SK-N-SH (cell line): Measurements from ENCODE around the gene ZNF557. TPM values are rescaled to one million over a fixed set of nuclear protein-coding genes. Genes with fewer than 3 reads are reported as not detected.

Experiments used
- CTCF ChIA-PET: fragments of 300-600, 350-600 bp; formaldehyde crosslinking; extraction: SDS; loops from one replicate; lab custom pipeline; 2021; lab: Yijun Ruan, JAX
- POLR2A ChIA-PET: fragments of 350-600 bp; sonication (Branson Sonifier 250); formaldehyde crosslinking; extraction: SDS; loops from one replicate; lab custom pipeline; 2020; ENCODE audit warnings: antibody characterized with exemption, inconsistent platforms; lab: Yijun Ruan, JAX
- DNase-seq: peaks from one replicate; pipeline ENCODE4 v3.0.0; 2012
- H2AFZ ChIP-seq: fragments of 200-600 bp; sonication (generic); 2 replicates; pipeline ENCODE4 v1.8.1; 2016; ENCODE audit warnings: antibody characterized with exemption, mild to moderate bottlenecking, low read depth
- H3F3A ChIP-seq: fragments of 200-600 bp; sonication (generic); replicated peaks from 2 replicates; pipeline ENCODE3; 2016; ENCODE audit warnings: antibody characterized with exemption, mild to moderate bottlenecking; ENCODE audit not compliant: insufficient read depth
- H3K27ac ChIP-seq, 2 experiments: fragments of 200-500 bp in 1 of 2; fragments of 200-600 bp in 1 of 2; sonication (Bioruptor generic) in 1 of 2; sonication (generic), shearing (Covaris generic) in 1 of 2; 2 replicates each; pipeline versions ENCODE4 v1.5.1 to v1.6.1; 2014 to 2016; ENCODE audit warnings: low read depth in 2 of 2, inconsistent platforms in 1 of 2, low read length in 1 of 2, mild to moderate bottlenecking in 1 of 2, mixed read lengths in 1 of 2
- H3K27me3 ChIP-seq: fragments of 200-600 bp; sonication (generic), shearing (Covaris generic); 2 replicates; pipeline ENCODE4 v1.6.1; 2016; ENCODE audit warnings: mixed run types; ENCODE audit not compliant: insufficient read depth
- H3K36me3 ChIP-seq, 2 experiments: fragments of 200-500 bp in 1 of 2; fragments of 200-600 bp in 1 of 2; sonication (Bioruptor generic) in 1 of 2; sonication (generic) in 1 of 2; replicated peaks in 1 of 2; 2 replicates each; pipeline versions ENCODE3 to v1.5.1; 2014 to 2016; ENCODE audit warnings: low read length in 1 of 2, mild to moderate bottlenecking in 1 of 2; ENCODE audit not compliant: insufficient read depth in 2 of 2, control insufficient read depth in 1 of 2
- H3K4me1 ChIP-seq, 2 experiments: fragments of 200-500 bp in 1 of 2; fragments of 200-600 bp in 1 of 2; sonication (Bioruptor generic) in 1 of 2; sonication (generic), shearing (Covaris generic) in 1 of 2; 2 replicates each; pipeline versions ENCODE4 v1.5.1 to v1.6.1; 2014 to 2016; ENCODE audit warnings: low read depth in 1 of 2, low read length in 1 of 2, mixed run types in 1 of 2; ENCODE audit not compliant: insufficient read depth in 2 of 2, control insufficient read depth in 1 of 2
- H3K4me2 ChIP-seq: fragments of 200-600 bp; sonication (generic), shearing (Covaris generic); 2 replicates; pipeline ENCODE4 v1.6.1; 2017; ENCODE audit warnings: mixed run types
- H3K4me3 ChIP-seq, 2 experiments: fragments of 200-500 bp in 1 of 2; fragments of 200-600 bp in 1 of 2; sonication (Bioruptor generic) in 1 of 2; sonication (generic), shearing (Covaris generic) in 1 of 2; 2 replicates each; pipeline versions ENCODE4 v1.5.1 to v1.8.1; 2014 to 2016; ENCODE audit warnings: low read depth in 2 of 2, inconsistent platforms in 1 of 2, low read length in 1 of 2, mild to moderate bottlenecking in 1 of 2, mixed read lengths in 1 of 2, moderate library complexity in 1 of 2
- H3K79me2 ChIP-seq: fragments of 200-600 bp; sonication (generic); 2 replicates; pipeline ENCODE4 v1.8.1; 2017; ENCODE audit warnings: mild to moderate bottlenecking; ENCODE audit not compliant: insufficient read depth
- H3K9ac ChIP-seq: fragments of 200-600 bp; sonication (generic); 2 replicates; pipeline ENCODE4 v1.6.1; 2017; ENCODE audit warnings: mixed run types
- H3K9me2 ChIP-seq: fragments of 200-600 bp; sonication (generic); 2 replicates; pipeline ENCODE4 v1.6.1; 2017; ENCODE audit warnings: mixed run types
- H3K9me3 ChIP-seq: fragments of 200-600 bp; sonication (generic); 2 replicates; pipeline ENCODE4 v1.6.1; 2017; ENCODE audit warnings: mixed run types, mild to moderate bottlenecking, moderate library complexity
- H4K20me1 ChIP-seq: fragments of 200-600 bp; sonication (generic); 2 replicates; pipeline ENCODE4 v1.6.1; 2017; ENCODE audit warnings: mild to moderate bottlenecking, mixed run types; ENCODE audit not compliant: insufficient read depth
- CHD2 ChIP-seq: fragments of 150-350 bp; IDR thresholded peaks from 2 replicates; pipeline ENCODE4 v1.6.1; 2018; ENCODE audit warnings: low read length; ENCODE audit not compliant: partially characterized antibody
- EP300 ChIP-seq, 2 experiments: IDR thresholded peaks; 2 replicates each; pipeline versions ENCODE4 v1.4.0 to v1.6.1; 2012; ENCODE audit warnings: borderline replicate concordance in 1 of 2, low read depth in 1 of 2, low read length in 1 of 2
- FOSL2 ChIP-seq: IDR thresholded peaks from 2 replicates; pipeline ENCODE4 v1.4.0; 2012; ENCODE audit warnings: low read depth, mild to moderate bottlenecking, moderate library complexity, borderline replicate concordance
- FOXJ3 ChIP-seq: sonication (generic); formaldehyde crosslinking; IDR thresholded peaks from 2 replicates; pipeline ENCODE4 v1.5.1; 2020; ENCODE audit warnings: mild to moderate bottlenecking, missing genetic modification reagents
- FOXM1 ChIP-seq: IDR thresholded peaks from 2 replicates; pipeline ENCODE4 v1.4.0; 2012; ENCODE audit warnings: low read depth, mild to moderate bottlenecking
- GATA2 ChIP-seq: sonication (generic); formaldehyde crosslinking; IDR thresholded peaks from 2 replicates; pipeline ENCODE4 v1.5.0; 2020; ENCODE audit warnings: mild to moderate bottlenecking, missing genetic modification reagents
- IRF3 ChIP-seq: fragments of 150-350 bp; IDR thresholded peaks from 2 replicates; pipeline ENCODE4 v1.6.1; 2016; ENCODE audit warnings: mild to moderate bottlenecking, low read depth, low read length
- MAX ChIP-seq: IDR thresholded peaks from 2 replicates; pipeline ENCODE4 v1.4.0; 2012; ENCODE audit warnings: low read depth
- MEF2A ChIP-seq: IDR thresholded peaks from 2 replicates; pipeline ENCODE4 v1.4.0; 2012; ENCODE audit warnings: low read depth, borderline replicate concordance
- NFIC ChIP-seq: IDR thresholded peaks from 2 replicates; pipeline ENCODE4 v1.4.0; 2012; ENCODE audit warnings: borderline replicate concordance
- RAD21 ChIP-seq: IDR thresholded peaks from 2 replicates; pipeline ENCODE4 v1.6.1; 2012; ENCODE audit warnings: mild to moderate bottlenecking, low read length
- RXRA ChIP-seq: IDR thresholded peaks from 2 replicates; pipeline ENCODE4 v1.4.0; 2012; ENCODE audit warnings: low read depth, mild to moderate bottlenecking, borderline replicate concordance
- TEAD4 ChIP-seq: IDR thresholded peaks from 2 replicates; pipeline ENCODE4 v1.4.0; 2012; ENCODE audit warnings: mild to moderate bottlenecking, borderline replicate concordance; ENCODE audit not compliant: insufficient read depth
- USF1 ChIP-seq: IDR thresholded peaks from 2 replicates; pipeline ENCODE4 v1.4.0; 2012; ENCODE audit warnings: low read depth, borderline replicate concordance
- YY1 ChIP-seq: IDR thresholded peaks from 2 replicates; pipeline ENCODE4 v1.4.0; 2012; ENCODE audit warnings: low read depth, mild to moderate bottlenecking
- ZBTB33 ChIP-seq: IDR thresholded peaks from 2 replicates; pipeline ENCODE4 v1.4.0; 2012; ENCODE audit warnings: low read depth, borderline replicate concordance
- WGBS: methylation state at CpG from one replicate; pipeline ENCODE4 v1.1.6; 2017; ENCODE audit warnings: low lambda C conversion rate; 5-methylcytosine and 5-hydroxymethylcytosine counted together
- polyA plus RNA-seq, 3 experiments: library from polyadenylated mRNA; depleted of rRNA; stranded (reverse); fragments of >200 nt; gene quantifications; 2 replicates each; pipeline ENCODE4 v1.2.3, GENCODE V29; 2012

ZNF557 gene
- polyA plus RNA-seq, 1 of the 3 experiments (the other 2 are of a cell fraction): 2.3 TPM

GRCh38 chr19:7088999-7089398, 19.5 kb downstream of the ZNF557 start:
- ChIA-PET CTCF (no interaction called here), POLR2A (no interaction called here)
- 84% methylated on average over 6 of the region's 6 CpGs for WGBS
- H3K4me2 ChIP-seq: no peak overlapping the region
- TF ChIP-seq FOSL2 (no peak), ZBTB33 (no peak), USF1 (no peak), GATA2 (no peak), YY1 (no peak), MAX (no peak), TEAD4 (no peak), NFIC (no peak), FOXM1 (no peak)
- no peak overlapping the region for H3K27ac ChIP-seq
- peaks cover 4 to 25% of the 10 kb centered on the region in 2 experiments for H3K36me3 ChIP-seq
- H3K79me2 ChIP-seq: no peaks in the 10 kb centered on the region
- no peaks in the 10 kb centered on the region for H4K20me1 ChIP-seq
- no peak overlapping the region for H3K9ac ChIP-seq
- H3K9me2 ChIP-seq: no peaks in the 10 kb centered on the region
- H3F3A ChIP-seq: no peaks in the 10 kb centered on the region
- H2AFZ ChIP-seq: no peak overlapping the region
- peaks cover 15% of the 10 kb centered on the region for H3K9me3 ChIP-seq
- H3K27me3 ChIP-seq: no peaks in the 10 kb centered on the region
- H3K4me3 ChIP-seq: no peak overlapping the region
- H3K4me1 ChIP-seq: no peaks in the 10 kb centered on the region
- no peak for DNase-seq

- H3K4me3 ChIP-seq: peak overlapping the region; percentile 59 to 62; a peak in 3 of 4 replicates
- H3K9me2 ChIP-seq: no peaks in the 10 kb centered on the region
- H3K4me1 ChIP-seq: peaks cover 0 to 2% of the 10 kb centered on the region in 2 experiments; a peak in 2 of 4 replicates
- ChIA-PET CTCF (interaction anchor here (1.7 kb wide), 1 partner anchor 470 kb away, joined by 4 read pairs; no protein-coding TSS in a partner anchor), POLR2A (interaction anchor here (1.9 kb wide), 1 partner anchor 29 kb away, joined by 15 read pairs; the partner anchor contains the start of gene ZNF557)
- peaks cover 6% of the 10 kb centered on the region for H3F3A ChIP-seq
- H3K36me3 ChIP-seq: no peaks in the 10 kb centered on the region
- H2AFZ ChIP-seq: peak overlapping the region; percentile 76
- peak overlapping the region; percentile 80 for H3K9ac ChIP-seq
- H3K27ac ChIP-seq: peak overlapping the region; percentile 73 to 95; a peak in 3 of 4 replicates
- TF ChIP-seq FOXJ3 (CRISPR knock-in tag): no peak
- TF ChIP-seq RAD21: no peak
- no peak for TF ChIP-seq FOXM1
- no peak for TF ChIP-seq IRF3
- TF ChIP-seq NFIC: no peak
- no peak for TF ChIP-seq MEF2A
- TF ChIP-seq RXRA: no peak
- TF ChIP-seq ZBTB33: no peak
- TF ChIP-seq EP300 (IDR thresholded peaks at IDR 0.05; ENCODE audit: borderline replicate concordance in 1 of 2, low read depth in 1 of 2, low read length in 1 of 2): no peak
- TF ChIP-seq CHD2: no peak
- H3K79me2 ChIP-seq: no peaks in the 10 kb centered on the region
- H3K9me3 ChIP-seq: no peaks in the 10 kb centered on the region
- H4K20me1 ChIP-seq: no peaks in the 10 kb centered on the region
- H3K27me3 ChIP-seq: no peaks in the 10 kb centered on the region
- peak overlapping the region; percentile 68 for H3K4me2 ChIP-seq
- no peak for DNase-seq
- 97% methylated on average over 3 of the region's 3 CpGs for WGBS
Observed at GRCh38 chr19:7098096-7098495, 28.6 kb downstream of the ZNF557 start.
